Ovary (tissue), 3 donors: Measurements from ENCODE around the gene SAMD4A.

Source experiments
- CTCF ChIP-seq, 3 donors: fragments of 450-650 bp in 2 of 3; fragments of 200-600 bp in 1 of 3; IDR thresholded peaks; one replicate each; pipeline versions ENCODE4 v1.5.1 to v1.8.0; 2016 to 2022; ENCODE audit warnings: antibody characterized with exemption in 3 of 3, mild to moderate bottlenecking in 1 of 3
- POLR2A ChIP-seq: fragments of 450-650 bp; IDR thresholded peaks from one replicate; pipeline ENCODE4 v1.6.1; 2017; ENCODE audit warnings: antibody characterized with exemption, mild to moderate bottlenecking, moderate library complexity
- donor health status: DM: no; HTN: no; CAD: no.

DNA sequence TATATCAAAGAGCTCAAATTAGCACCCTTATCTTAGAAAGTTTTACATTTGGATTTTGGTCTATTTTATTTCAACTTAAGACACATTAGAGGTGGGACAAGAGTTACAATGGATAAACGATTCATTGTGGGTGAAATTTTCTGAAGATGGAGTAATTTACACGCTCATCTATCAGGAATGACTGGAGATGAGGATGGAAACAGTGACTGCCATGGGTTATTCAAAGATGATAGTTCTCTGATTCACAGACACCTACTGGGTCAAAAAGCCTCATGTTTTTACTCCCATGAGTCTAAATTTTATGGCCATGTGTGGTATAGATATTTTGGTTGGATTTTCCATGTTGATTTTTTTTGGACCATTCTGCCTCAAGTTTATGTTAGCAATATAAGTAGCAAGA is 22.1 kb downstream of the SAMD4A start:
- TF ChIP-seq POLR2A (no peak), CTCF (IDR thresholded peaks at IDR 0.05) (no peak)
